ENCODE results near the gene MSRB3. TPM values are rescaled to one million over a fixed set of nuclear protein-coding genes. Genes with fewer than 3 reads are reported as not detected.

MSRB3 gene
- total RNA-seq, 1 donor from 2014 or later: 52.5 TPM

DNA sequence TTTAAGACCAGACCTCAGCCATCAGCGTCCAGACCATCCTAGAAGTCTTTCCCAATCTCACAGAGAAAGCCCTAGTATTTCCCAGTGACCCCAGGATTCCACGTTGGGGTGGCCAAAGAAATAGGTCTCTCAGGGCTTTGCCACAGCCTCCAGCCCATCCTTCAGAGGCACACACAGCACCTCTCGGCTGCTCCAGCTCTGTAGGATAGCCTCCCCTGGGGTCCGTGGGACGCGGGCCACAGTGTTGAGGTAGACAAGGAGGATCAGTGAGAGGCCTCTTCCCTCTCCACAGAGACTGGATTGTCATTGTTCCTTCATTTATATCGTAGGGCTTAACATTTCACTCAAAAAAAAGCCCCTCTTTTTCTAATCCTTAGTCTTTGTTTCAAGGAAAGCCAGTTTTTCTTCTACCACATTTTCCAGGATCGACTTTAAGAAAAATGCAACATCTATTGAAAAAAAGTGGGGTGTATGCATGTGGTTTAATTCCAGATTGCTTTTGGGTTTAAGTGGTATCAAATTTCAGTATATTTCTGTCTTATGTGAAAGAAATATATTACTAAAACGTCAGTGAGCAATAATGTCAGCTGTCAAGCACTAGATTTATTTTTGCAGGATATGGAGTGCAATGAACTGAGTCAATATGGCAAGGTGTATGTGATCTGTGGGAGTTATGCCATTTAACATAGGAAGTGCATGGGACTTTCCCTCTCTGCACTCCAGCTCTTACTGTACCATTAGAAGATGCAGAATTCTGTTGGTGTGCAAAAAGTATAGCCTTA is 187.5 kb downstream of the MSRB3 start:
- TF ChIP-seq, protein P1, sequence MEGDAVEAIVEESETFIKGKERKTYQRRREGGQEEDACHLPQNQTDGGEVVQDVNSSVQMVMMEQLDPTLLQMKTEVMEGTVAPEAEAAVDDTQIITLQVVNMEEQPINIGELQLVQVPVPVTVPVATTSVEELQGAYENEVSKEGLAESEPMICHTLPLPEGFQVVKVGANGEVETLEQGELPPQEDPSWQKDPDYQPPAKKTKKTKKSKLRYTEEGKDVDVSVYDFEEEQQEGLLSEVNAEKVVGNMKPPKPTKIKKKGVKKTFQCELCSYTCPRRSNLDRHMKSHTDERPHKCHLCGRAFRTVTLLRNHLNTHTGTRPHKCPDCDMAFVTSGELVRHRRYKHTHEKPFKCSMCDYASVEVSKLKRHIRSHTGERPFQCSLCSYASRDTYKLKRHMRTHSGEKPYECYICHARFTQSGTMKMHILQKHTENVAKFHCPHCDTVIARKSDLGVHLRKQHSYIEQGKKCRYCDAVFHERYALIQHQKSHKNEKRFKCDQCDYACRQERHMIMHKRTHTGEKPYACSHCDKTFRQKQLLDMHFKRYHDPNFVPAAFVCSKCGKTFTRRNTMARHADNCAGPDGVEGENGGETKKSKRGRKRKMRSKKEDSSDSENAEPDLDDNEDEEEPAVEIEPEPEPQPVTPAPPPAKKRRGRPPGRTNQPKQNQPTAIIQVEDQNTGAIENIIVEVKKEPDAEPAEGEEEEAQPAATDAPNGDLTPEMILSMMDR (IDR thresholded peaks at IDR 0.05): no peak
- TF ChIP-seq POLR2A (IDR thresholded peaks at IDR 0.05): no peak
- TF ChIP-seq POLR2AphosphoS5 (IDR thresholded peaks at IDR 0.05; ENCODE audit: insufficient read depth in 1 of 2, low read depth in 1 of 2): no peak
- Histone ChIP-seq H3K27me3 (no peaks in the 10 kb centered on the region), H3K4me1 (no peaks in the 10 kb centered on the region), H3K27ac (no peak overlapping the region), H3K36me3 (no peaks in the 10 kb centered on the region), H3K9me3 (no peaks in the 10 kb centered on the region), H3K4me3 (no peak overlapping the region)
- no peak for DNase-seq (ENCODE audit: extremely low spot score in 2 of 2)
- intact Hi-C loops (cut with DNase I): no loop called here

DNA sequence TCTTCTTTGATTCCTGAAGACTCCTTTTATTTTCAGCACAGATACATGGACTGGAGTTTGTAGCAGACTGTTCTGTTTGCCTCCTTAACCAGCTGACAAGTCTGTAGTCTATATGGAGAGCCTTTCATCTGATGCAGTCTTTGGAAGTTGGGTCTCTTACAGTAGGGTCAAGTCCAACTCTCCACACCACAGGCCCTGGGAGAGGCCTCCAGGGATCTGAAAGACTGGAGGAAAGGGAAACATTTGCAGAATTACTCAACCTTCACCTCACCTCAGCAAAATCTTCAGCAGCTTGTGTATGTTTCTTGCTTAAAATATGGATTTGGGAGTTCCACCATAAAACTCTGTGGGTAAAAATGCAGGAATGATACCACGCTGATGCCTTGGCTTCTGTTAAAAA is 188.4 kb downstream of the MSRB3 start:
- H3K36me3 ChIP-seq: no peaks in the 10 kb centered on the region
- DNase-seq (ENCODE audit: extremely low spot score in 2 of 2): no peak
- intact Hi-C loops (cut with DNase I): no loop called here
- H3K27ac ChIP-seq: no peak overlapping the region
- no peak overlapping the region for H3K4me3 ChIP-seq
- TF ChIP-seq POLR2A (IDR thresholded peaks at IDR 0.05) (no peak), POLR2AphosphoS5 (IDR thresholded peaks at IDR 0.05; ENCODE audit: insufficient read depth in 1 of 2, low read depth in 1 of 2) (no peak)
- TF ChIP-seq, protein P1 (IDR thresholded peaks at IDR 0.05): no peak
- no peaks in the 10 kb centered on the region for H3K4me1 ChIP-seq
- no peaks in the 10 kb centered on the region for H3K9me3 ChIP-seq
- no peaks in the 10 kb centered on the region for H3K27me3 ChIP-seq

- no peak for DNase-seq (ENCODE audit: extremely low spot score in 2 of 2)
- intact Hi-C loops (cut with DNase I): no loop called here
- H3K4me1 ChIP-seq: no peaks in the 10 kb centered on the region
- no peaks in the 10 kb centered on the region for H3K27me3 ChIP-seq
- no peak overlapping the region for H3K4me3 ChIP-seq
- H3K27ac ChIP-seq: no peak overlapping the region
- no peak for TF ChIP-seq POLR2A (IDR thresholded peaks at IDR 0.05)
- no peaks in the 10 kb centered on the region for H3K9me3 ChIP-seq
- no peaks in the 10 kb centered on the region for H3K36me3 ChIP-seq
Measured at GRCh38 chr12:65470256-65470655, 191.8 kb downstream of the MSRB3 start.

GRCh38 chr12:65472079-65472478 is 193.6 kb downstream of the MSRB3 start:
- Histone ChIP-seq H3K4me3 (no peak overlapping the region), H3K36me3 (no peaks in the 10 kb centered on the region), H3K9me3 (no peaks in the 10 kb centered on the region), H3K27ac (no peak overlapping the region), H3K27me3 (no peaks in the 10 kb centered on the region), H3K4me1 (no peaks in the 10 kb centered on the region)
- DNase-seq (ENCODE audit: extremely low spot score in 2 of 2): no peak
- TF ChIP-seq POLR2A (IDR thresholded peaks at IDR 0.05): no peak
- no peak for TF ChIP-seq POLR2AphosphoS5 (IDR thresholded peaks at IDR 0.05; ENCODE audit: insufficient read depth in 1 of 2, low read depth in 1 of 2)
- TF ChIP-seq, protein P1 (IDR thresholded peaks at IDR 0.05): no peak
- intact Hi-C loops (cut with DNase I): no loop called here

- no peak overlapping the region for H3K27ac ChIP-seq
- no peak overlapping the region for H3K4me3 ChIP-seq
- TF ChIP-seq POLR2A (IDR thresholded peaks at IDR 0.05): no peak
- TF ChIP-seq POLR2AphosphoS5 (IDR thresholded peaks at IDR 0.05; ENCODE audit: insufficient read depth in 1 of 2, low read depth in 1 of 2): no peak
- TF ChIP-seq, protein P1 (IDR thresholded peaks at IDR 0.05): no peak
- H3K27me3 ChIP-seq: no peaks in the 10 kb centered on the region
- DNase-seq (ENCODE audit: extremely low spot score in 2 of 2): no peak
- intact Hi-C loops (cut with DNase I): no loop called here
- H3K9me3 ChIP-seq: no peaks in the 10 kb centered on the region
- H3K4me1 ChIP-seq: no peaks in the 10 kb centered on the region
- no peaks in the 10 kb centered on the region for H3K36me3 ChIP-seq
Measured at GRCh38 chr12:65474831-65475230, 196.3 kb downstream of the MSRB3 start.
